SHP77 treated with DMSO at 0.1 percent for 48 hours (cell line): Measurements from ENCODE around the gene ACTG1.

ENCODE experiments used
- DNase-seq: peaks from one replicate; lab custom pipeline; 2025; lab: John Stamatoyannopoulos, UW

The ACTG1 gene

DNA sequence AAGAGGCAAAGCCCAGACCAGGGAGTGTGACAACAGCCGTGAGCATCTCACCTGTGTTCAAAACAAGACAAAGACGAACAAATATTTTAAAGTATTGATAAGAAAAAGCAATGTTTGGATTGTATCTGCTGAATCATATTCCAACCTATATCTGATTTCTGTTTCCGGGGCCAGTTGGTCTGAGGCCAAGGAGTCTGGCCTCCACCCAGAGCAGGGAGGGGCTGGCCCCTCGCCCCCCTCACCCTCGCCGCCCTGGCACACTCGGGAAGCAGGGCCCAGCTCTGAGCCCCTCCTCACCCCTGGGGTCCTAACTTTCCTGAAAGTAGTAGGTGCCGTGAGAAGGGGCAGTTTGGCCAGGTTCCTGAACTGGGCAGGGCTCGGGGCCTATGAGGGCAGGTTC lies 48.0 kb downstream of the ACTG1 start:
- no peak for DNase-seq

DNA sequence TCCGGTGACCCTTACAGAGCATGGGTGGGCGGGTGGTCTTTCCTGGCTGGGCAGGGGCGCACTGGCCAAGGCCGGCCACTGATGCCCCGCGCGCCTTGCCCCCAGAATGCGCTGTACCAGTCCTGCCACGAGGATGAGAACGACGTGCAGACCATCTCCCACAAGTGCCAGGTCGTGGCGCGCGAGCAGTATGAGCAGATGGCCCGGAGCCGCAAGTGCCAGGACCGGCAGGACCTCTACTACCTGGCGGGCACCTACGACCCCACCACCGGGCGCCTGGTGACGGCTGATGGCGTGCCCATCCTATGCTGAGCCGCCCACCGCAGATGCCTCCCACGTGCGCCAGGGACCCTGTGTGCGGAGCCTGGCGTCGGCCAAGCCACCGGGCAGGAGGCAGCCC lies 49.1 kb downstream of the ACTG1 start:
- no peak for DNase-seq

DNA sequence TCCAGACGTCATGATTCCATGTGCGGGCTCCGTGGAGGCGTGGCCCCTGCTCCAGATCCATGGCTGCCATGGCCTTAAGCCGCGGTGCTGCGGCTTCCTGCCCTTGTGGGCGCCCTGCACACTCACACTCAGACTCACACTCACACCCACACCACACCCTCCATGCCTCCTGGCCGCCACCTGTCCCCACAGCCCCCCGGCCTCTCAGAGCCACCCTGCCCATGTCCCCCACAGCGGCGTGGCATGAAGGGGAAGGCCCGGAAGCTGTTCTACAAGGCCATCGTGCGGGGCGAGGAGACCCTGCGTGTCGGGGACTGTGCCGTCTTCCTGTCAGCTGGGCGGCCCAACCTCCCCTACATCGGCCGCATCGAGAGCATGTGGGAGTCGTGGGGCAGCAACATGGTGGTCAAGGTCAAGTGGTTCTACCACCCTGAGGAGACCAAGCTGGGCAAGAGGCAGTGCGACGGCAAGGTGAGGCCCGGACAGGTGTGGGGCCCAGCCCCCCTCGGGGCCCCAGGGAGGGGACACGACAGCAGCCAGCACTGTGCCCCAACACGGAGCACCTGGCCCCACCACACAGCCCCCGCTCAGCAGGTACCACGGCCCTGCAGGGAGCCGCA lies 50.0 kb downstream of the ACTG1 start:
- no peak for DNase-seq

DNA sequence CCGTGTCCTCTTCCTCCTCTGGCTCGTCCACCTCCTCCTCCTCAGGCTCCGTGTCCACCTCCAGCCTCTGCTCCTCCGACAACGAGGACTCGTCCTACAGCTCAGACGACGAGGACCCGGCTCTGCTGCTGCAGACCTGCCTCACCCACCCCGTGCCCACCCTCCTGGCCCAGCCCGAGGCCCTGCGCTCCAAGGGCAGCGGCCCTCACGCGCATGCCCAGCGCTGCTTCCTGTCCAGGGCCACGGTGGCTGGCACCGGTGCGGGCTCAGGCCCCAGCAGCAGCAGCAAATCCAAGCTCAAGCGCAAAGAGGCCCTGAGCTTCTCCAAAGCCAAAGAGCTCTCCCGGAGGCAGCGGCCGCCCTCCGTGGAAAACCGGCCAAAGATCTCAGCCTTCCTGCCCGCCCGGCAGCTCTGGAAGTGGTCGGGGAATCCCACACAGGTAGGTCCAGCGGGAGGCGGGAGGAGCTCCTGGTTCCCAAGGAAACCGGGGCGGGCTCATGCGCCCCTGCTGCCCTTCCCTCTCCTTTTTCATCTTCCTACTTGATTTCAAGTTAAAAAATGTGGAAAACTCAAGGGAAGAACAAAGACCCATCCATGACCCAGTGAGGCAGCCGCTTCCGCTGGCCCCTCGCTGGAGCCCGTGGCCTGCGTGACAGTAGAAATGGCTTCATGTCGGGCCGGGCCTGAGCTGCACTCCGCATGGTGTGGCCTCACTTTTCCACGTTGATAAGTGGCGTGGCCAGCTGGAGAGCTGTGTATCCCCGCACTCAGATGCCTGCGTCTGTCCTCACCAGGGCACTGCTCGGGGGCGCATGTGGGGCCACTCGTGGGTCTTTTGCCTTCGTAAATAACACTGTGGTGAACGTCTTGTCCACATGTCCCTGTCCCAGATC lies 50.7 kb downstream of the ACTG1 start:
- DNase-seq, result no peak

DNA sequence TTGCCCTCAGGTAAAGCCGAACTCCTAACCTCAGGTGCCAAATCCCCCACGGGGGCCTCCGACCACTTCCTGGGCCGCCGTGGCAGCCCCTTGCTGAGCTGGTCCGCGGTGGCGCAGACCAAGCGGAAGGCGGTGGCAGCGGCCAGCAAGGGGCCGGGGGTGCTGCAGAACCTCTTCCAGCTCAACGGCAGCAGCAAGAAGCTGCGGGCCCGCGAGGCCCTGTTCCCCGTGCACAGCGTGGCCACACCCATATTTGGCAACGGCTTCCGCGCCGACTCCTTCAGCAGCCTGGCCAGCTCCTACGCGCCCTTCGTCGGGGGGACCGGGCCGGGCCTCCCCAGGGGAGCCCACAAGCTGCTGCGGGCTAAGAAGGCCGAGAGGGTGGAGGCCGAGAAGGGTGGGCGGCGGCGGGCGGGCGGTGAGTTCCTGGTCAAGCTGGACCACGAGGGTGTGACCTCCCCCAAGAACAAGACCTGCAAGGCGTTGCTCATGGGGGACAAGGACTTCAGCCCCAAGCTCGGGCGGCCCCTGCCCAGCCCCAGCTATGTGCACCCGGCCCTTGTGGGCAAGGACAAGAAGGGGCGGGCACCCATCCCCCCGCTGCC lies 51.6 kb downstream of the ACTG1 start:
- DNase-seq, result no peak
